Panc1 (cell line): ENCODE results near the gene TIMELESS. TPM values are rescaled to one million over a fixed set of nuclear protein-coding genes. Genes with fewer than 3 reads are reported as not detected.

ENCODE experiments used
- ATAC-seq: fragments of 200-7000 bp; cut with Tn5 transposase; 2 replicates; pipeline ENCODE4 v1.9.1; 2020; ENCODE audit warnings: mild to moderate bottlenecking, moderate library complexity
- BruUV-seq: library from RNA; stranded (reverse); fragments of 400-500 nt; replicated peaks from 2 replicates; lab custom pipeline; 2021; lab: Mats Ljungman, UMichigan
- CTCF ChIA-PET: fragments of 300-600 bp; sonication (Branson Sonifier 250); formaldehyde crosslinking; loops from one replicate; lab custom pipeline; 2022; ENCODE audit warnings: antibody characterized with exemption; lab: Charles Lee
- POLR2A ChIA-PET: fragments of 300-600 bp; sonication (Branson Sonifier 250); formaldehyde crosslinking; loops from one replicate; lab custom pipeline; 2022; ENCODE audit warnings: antibody characterized with exemption; lab: Charles Lee
- DNase-seq: peaks from one replicate; pipeline ENCODE4 v3.0.0-alpha.2; 2010; ENCODE audit warnings: low read depth, low spot score
- H3K27ac ChIP-seq: 2 replicates; pipeline ENCODE4 v1.5.1; 2011; ENCODE audit warnings: mild to moderate bottlenecking, low read length, inconsistent platforms
- H3K27me3 ChIP-seq: fragments of 200-500 bp; sonication (Bioruptor generic); 2 replicates; pipeline ENCODE4 v1.6.0; 2014; ENCODE audit warnings: low read length, inconsistent platforms; ENCODE audit not compliant: control insufficient read depth, insufficient read depth
- H3K36me3 ChIP-seq: fragments of 200-500 bp; sonication (Bioruptor generic); 2 replicates; pipeline ENCODE4 v1.5.1; 2014; ENCODE audit warnings: inconsistent platforms, mild to moderate bottlenecking, low read length, moderate library complexity; ENCODE audit not compliant: control insufficient read depth, insufficient read depth
- H3K4me1 ChIP-seq: 2 replicates; pipeline ENCODE4 v1.5.1; 2011; ENCODE audit warnings: inconsistent platforms, mild to moderate bottlenecking, low read length, moderate library complexity; ENCODE audit not compliant: control insufficient read depth, insufficient read depth
- H3K4me3 ChIP-seq, 2 experiments: 2 replicates each; pipeline ENCODE4 v1.5.1; 2011 to 2012; ENCODE audit warnings: low read depth in 2 of 2, low read length in 2 of 2, mild to moderate bottlenecking in 2 of 2, inconsistent platforms in 1 of 2, moderate library complexity in 1 of 2
- H3K9me3 ChIP-seq: fragments of 200-500 bp; sonication (Bioruptor generic); 2 replicates; pipeline ENCODE4 v1.5.1; 2014; ENCODE audit warnings: low read depth, mild to moderate bottlenecking, inconsistent platforms, low read length, moderate library complexity; ENCODE audit not compliant: control insufficient read depth, insufficient read depth
- POLR2AphosphoS5 ChIP-seq: IDR thresholded peaks from 2 replicates; pipeline ENCODE4 v1.6.1; 2012; ENCODE audit warnings: mild to moderate bottlenecking, low read depth, low read length, moderate library complexity
- SIN3A ChIP-seq: IDR thresholded peaks from 2 replicates; pipeline ENCODE4 v1.6.1; 2012; ENCODE audit warnings: low read depth, mild to moderate bottlenecking, low read length, moderate library complexity, borderline replicate concordance; ENCODE audit not compliant: insufficient read depth
- TCF7L2 ChIP-seq: IDR thresholded peaks from 2 replicates; pipeline ENCODE4 v1.6.1; 2011; ENCODE audit warnings: mild to moderate bottlenecking, low read depth, low read length, inconsistent platforms
- in situ Hi-C: cut with HindIII; loops from 2 replicates; pipeline ENCODE4 v1.10.0; 2016; ENCODE audit warnings: low sequenced_read_pairs, low pct_unique_long_range_greater_than_20kb
- intact Hi-C: fragments of 100-400 bp; cut with micrococcal nuclease; formaldehyde crosslinking; loops from one replicate; pipeline ENCODE4 v1.10.0; 2022; ENCODE audit not compliant: unreplicated experiment
- total RNA-seq: library from RNA; stranded (reverse); gene quantifications from one replicate; pipeline ENCODE4 v1.2.1, GENCODE V29; 2021; ENCODE audit not compliant: unreplicated experiment
- TF ChIP-seq, protein P1 (sequence below), 2 experiments: IDR thresholded peaks; 2 replicates each; pipeline ENCODE4 v1.6.1; 2011 to 2012; ENCODE audit warnings: low read depth in 2 of 2, control low read depth in 1 of 2, low read length in 1 of 2, mild to moderate bottlenecking in 1 of 2, moderate library complexity in 1 of 2; ENCODE audit not compliant: insufficient read depth in 1 of 2
- TF ChIP-seq, protein P2 (sequence below): fragments of 450-650 bp; IDR thresholded peaks from 2 replicates; pipeline ENCODE4 v1.5.1; 2017; ENCODE audit warnings: mild to moderate bottlenecking

TIMELESS gene
- total RNA-seq, 1 experiment from 2014 or later: 46.2 TPM

DNA sequence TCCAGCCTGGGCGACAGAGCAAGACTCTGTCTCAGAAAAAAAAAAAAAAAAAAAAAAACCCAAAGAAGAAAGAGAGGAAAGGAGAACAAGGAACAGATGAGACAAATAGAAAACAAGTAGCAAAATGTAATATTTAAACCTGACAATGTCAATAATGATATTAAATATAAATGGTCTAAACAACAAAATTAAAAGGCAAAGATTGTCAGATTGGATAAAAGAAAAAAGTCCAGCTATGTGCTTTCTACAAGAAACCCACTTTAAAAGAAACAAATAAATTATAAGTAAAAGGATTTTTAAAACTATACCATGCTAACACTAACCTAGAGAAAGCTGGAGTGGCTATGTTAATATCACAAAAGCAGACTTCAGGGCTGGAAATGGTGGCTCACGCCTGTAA, 56.9 kb downstream of the TIMELESS start:
- Histone ChIP-seq H3K27me3 (no peaks in the 10 kb centered on the region), H3K9me3 (peaks cover 2% of the 10 kb centered on the region; the same call in 1 of the 2 replicates), H3K4me1 (no peaks in the 10 kb centered on the region), H3K4me3 (no peak overlapping the region), H3K36me3 (no peaks in the 10 kb centered on the region), H3K27ac (no peak overlapping the region)
- ATAC-seq (no peak), DNase-seq (no peak)
- TF ChIP-seq, protein P1, sequence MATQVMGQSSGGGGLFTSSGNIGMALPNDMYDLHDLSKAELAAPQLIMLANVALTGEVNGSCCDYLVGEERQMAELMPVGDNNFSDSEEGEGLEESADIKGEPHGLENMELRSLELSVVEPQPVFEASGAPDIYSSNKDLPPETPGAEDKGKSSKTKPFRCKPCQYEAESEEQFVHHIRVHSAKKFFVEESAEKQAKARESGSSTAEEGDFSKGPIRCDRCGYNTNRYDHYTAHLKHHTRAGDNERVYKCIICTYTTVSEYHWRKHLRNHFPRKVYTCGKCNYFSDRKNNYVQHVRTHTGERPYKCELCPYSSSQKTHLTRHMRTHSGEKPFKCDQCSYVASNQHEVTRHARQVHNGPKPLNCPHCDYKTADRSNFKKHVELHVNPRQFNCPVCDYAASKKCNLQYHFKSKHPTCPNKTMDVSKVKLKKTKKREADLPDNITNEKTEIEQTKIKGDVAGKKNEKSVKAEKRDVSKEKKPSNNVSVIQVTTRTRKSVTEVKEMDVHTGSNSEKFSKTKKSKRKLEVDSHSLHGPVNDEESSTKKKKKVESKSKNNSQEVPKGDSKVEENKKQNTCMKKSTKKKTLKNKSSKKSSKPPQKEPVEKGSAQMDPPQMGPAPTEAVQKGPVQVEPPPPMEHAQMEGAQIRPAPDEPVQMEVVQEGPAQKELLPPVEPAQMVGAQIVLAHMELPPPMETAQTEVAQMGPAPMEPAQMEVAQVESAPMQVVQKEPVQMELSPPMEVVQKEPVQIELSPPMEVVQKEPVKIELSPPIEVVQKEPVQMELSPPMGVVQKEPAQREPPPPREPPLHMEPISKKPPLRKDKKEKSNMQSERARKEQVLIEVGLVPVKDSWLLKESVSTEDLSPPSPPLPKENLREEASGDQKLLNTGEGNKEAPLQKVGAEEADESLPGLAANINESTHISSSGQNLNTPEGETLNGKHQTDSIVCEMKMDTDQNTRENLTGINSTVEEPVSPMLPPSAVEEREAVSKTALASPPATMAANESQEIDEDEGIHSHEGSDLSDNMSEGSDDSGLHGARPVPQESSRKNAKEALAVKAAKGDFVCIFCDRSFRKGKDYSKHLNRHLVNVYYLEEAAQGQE (IDR thresholded peaks at IDR 0.05; ENCODE audit: insufficient read depth in 1 of 2, low read depth in 2 of 2, low read length in 1 of 2): no peak
- TF ChIP-seq POLR2AphosphoS5 (no peak), TCF7L2 (no peak), SIN3A (no peak)
- TF ChIP-seq, protein P2, sequence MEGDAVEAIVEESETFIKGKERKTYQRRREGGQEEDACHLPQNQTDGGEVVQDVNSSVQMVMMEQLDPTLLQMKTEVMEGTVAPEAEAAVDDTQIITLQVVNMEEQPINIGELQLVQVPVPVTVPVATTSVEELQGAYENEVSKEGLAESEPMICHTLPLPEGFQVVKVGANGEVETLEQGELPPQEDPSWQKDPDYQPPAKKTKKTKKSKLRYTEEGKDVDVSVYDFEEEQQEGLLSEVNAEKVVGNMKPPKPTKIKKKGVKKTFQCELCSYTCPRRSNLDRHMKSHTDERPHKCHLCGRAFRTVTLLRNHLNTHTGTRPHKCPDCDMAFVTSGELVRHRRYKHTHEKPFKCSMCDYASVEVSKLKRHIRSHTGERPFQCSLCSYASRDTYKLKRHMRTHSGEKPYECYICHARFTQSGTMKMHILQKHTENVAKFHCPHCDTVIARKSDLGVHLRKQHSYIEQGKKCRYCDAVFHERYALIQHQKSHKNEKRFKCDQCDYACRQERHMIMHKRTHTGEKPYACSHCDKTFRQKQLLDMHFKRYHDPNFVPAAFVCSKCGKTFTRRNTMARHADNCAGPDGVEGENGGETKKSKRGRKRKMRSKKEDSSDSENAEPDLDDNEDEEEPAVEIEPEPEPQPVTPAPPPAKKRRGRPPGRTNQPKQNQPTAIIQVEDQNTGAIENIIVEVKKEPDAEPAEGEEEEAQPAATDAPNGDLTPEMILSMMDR: no peak
- intact Hi-C loops (no loop called here), in situ Hi-C loops (no loop called here)
- no TSS peak for BruUV-seq
- CTCF ChIA-PET: no interaction called here
- POLR2A ChIA-PET: no interaction called here

DNA sequence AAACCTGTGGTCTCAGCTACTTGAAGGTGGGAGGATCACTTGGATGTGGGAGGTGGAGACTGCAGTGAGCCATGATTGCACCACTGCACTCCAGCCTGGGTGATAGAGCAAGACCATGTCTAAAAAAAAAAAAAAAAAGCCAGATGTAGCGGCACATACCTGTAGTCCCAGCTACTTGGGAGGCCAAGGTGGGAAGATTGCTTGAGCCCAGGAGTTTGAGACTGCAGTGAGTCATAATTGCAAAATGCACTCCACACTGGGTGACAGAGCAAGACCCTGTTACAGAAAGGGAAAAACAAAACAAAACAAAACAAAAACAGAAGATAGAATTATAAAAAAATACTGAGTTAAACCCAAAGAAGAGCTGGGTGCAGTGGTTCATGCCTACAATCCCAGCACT, 57.5 kb downstream of the TIMELESS start:
- no peak overlapping the region for H3K27ac ChIP-seq
- ChIA-PET CTCF (no interaction called here), POLR2A (no interaction called here)
- no peaks in the 10 kb centered on the region for H3K27me3 ChIP-seq
- TF ChIP-seq, protein P2: no peak
- TF ChIP-seq TCF7L2 (no peak), SIN3A (no peak), POLR2AphosphoS5 (no peak)
- TF ChIP-seq, protein P1 (IDR thresholded peaks at IDR 0.05; ENCODE audit: insufficient read depth in 1 of 2, low read depth in 2 of 2, low read length in 1 of 2): no peak
- in situ Hi-C loops: no loop called here
- intact Hi-C loops: no loop called here
- BruUV-seq: no TSS peak
- ATAC-seq (no peak), DNase-seq (no peak)
- no peaks in the 10 kb centered on the region for H3K4me1 ChIP-seq
- H3K9me3 ChIP-seq: peaks cover 2% of the 10 kb centered on the region; the same call in 1 of the 2 replicates
- H3K4me3 ChIP-seq: no peak overlapping the region
- no peaks in the 10 kb centered on the region for H3K36me3 ChIP-seq
